Heart left ventricle (tissue), 13 donors: ENCODE data around the gene LAMC3.

Experiments used
- POLR2A ChIP-seq, 2 donors: fragments of 450-650 bp; IDR thresholded peaks; one replicate each; pipeline ENCODE4 v1.6.1; 2017; ENCODE audit warnings: antibody characterized with exemption in 2 of 2, mild to moderate bottlenecking in 2 of 2, moderate library complexity in 2 of 2
- TF ChIP-seq, protein P1 (sequence below), 12 donors: fragments of 200-600 bp; sonication (generic) in 4 of 12; IDR thresholded peaks; one replicate each; pipeline versions ENCODE4 v1.5.0 to v1.8.0; 2018 to 2022; ENCODE audit warnings: antibody characterized with exemption in 12 of 12, mild to moderate bottlenecking in 5 of 12
- donor health status: ischemic (EF 13 %, LVEDD 7.1; RV severe dilation, severe dysfunction).
- donor health status: DM: no; HTN: yes; CAD: no.
- donor health status: DM: no; HTN: no; CAD: no.
- donor health status: ischemic (EF 25% LVEDD 6.9; RV normal size, moderate dysfunction).
- donor health status: ischemic (EF 25% LVEDD 5.7; RV mildly dilated, moderate dysfunction).
- donor health status: ischemic (EF 35%, LVEDD 5.7; RV mildly dilated, moderate dysfunction).
- donor health status: nonischemic (EF 11% LVEDD 7.7; RV severe dilation, severe dysfunction).
- donor health status: DM: yes; HTN: yes; CAD: no.
- donor health status: PGD.
- donor health status: ischemic (EF 29% LVEDD 5.4; RV normal size, mild dysfunction).
- donor health status: nonischemic (EF 23%, LVEDD 6.1; RV moderate dilation, normal function).

DNA sequence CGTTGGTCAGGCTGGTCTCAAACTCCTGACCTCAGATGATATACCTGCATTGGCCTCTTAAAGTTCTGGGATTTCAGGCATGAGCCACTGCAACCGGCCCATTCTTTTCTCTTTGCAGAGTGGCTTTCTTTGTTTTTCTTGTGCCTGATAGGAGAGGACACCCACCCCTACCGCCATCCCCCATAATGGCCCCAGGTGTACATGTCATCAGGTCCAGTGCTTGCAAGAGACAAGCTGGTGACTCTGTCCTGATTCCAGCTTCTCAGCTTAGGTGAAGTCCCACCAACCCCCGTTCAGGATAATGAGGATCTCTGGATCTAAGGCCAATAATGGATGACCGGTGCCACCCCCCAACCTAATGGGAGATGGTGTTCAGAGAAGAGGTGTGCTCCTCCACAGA, 85.0 kb downstream of the LAMC3 start:
- TF ChIP-seq, protein P1, sequence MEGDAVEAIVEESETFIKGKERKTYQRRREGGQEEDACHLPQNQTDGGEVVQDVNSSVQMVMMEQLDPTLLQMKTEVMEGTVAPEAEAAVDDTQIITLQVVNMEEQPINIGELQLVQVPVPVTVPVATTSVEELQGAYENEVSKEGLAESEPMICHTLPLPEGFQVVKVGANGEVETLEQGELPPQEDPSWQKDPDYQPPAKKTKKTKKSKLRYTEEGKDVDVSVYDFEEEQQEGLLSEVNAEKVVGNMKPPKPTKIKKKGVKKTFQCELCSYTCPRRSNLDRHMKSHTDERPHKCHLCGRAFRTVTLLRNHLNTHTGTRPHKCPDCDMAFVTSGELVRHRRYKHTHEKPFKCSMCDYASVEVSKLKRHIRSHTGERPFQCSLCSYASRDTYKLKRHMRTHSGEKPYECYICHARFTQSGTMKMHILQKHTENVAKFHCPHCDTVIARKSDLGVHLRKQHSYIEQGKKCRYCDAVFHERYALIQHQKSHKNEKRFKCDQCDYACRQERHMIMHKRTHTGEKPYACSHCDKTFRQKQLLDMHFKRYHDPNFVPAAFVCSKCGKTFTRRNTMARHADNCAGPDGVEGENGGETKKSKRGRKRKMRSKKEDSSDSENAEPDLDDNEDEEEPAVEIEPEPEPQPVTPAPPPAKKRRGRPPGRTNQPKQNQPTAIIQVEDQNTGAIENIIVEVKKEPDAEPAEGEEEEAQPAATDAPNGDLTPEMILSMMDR (IDR thresholded peaks at IDR 0.05) = no peak
- TF ChIP-seq POLR2A (IDR thresholded peaks at IDR 0.05) = no peak
